ENCODE results near the gene ZNG1C.
"Not testable (repeated sequence)": the region's sequence is repeated elsewhere in the genome, so short reads cannot be mapped to it uniquely, and the experiment has no call there.

ZNG1C gene

DNA sequence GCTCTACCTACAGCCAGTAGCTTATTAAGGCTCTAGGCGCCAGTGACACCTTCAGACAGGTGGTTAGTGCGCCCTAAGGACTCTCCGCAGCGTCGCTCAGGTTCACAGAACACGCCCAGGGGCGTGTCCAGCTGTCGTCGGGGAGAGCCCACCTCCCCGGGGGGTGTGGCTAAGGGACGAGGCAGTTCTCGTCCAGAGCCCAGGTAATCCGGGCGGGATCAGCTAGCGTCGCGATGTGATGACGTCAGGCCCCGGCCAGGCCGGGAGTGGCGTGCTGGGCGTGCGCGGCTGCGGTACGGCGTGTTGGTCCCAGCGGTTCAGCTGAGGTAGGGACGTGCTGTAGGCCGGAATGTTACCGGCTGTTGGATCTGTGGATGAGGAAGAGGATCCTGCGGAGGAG is at the start of gene ZNG1C:
Gene ZNG1C, plus strand, starts transcription at position 301 of the 400 bp plus-strand sequence. Its CDS starts 49 bp downstream, at position 350.
- not testable (repeated sequence) for ATAC-seq

DNA sequence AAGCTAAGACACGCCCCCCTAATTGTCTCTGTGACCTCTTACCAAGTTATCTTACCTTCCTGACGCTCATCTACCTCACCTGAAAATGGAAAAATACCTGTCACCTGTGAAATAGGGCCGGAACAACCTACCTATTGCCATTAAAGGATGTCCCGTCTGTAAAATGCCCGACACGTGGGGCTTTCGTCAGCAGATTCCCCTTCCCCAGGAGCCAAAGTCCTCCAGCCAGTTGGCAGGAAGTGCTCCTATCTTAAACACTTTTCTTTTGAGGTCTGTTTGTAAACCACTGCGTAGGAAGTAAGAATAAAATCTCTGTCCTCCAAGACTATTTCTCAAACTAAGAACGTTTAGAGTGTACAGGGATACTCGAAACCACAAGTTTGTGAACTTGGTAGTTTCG is 654 bp downstream of the ZNG1C start:
- ATAC-seq: not testable (repeated sequence)

DNA sequence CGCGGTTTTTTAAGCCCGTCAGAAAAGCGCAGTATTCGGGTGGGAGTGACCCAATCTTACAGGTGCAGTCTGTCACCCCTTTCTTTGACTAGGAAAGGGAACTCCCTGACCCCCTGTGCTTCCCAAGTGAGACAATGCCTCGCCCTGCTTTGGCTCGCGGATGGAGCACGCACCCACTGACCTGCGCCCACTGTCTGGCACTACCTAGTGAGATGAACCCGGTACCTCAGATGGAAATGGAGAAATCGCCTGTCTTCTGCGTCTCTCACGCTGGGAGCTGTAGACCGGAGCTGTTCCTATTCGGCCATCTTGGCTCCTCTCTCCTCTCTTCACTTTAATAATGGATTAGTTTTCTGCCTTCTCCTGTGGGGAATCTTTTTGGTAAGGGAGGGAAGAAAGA is 39.3 kb downstream of the ZNG1C start:
- not testable (repeated sequence) for ATAC-seq

DNA sequence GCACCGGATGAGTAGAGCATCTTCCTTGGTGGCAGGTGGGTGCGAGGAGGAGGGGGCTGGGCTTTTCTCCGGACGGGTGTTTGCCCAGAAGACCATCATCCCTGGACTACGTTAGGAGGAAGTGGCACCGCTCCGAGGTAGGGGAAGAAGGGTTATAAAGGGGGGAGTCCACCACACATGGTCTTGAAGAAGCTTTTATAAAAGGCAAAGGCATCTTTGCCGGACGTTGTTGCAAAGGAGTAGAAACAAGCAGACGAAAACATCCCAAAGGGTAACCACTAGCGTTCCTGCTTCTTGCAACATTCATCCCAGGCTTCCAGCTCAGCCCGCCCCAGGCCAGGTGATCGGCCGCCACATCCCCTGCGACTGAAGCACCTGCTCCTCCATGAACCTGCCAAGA is 60.8 kb downstream of the ZNG1C start, which contains the start of gene FOXD4L3:
Gene FOXD4L3, plus strand, starts transcription at position 301 of the 400 bp plus-strand sequence. Its CDS starts 85 bp downstream, at position 386.
- ATAC-seq: not testable (repeated sequence)

DNA sequence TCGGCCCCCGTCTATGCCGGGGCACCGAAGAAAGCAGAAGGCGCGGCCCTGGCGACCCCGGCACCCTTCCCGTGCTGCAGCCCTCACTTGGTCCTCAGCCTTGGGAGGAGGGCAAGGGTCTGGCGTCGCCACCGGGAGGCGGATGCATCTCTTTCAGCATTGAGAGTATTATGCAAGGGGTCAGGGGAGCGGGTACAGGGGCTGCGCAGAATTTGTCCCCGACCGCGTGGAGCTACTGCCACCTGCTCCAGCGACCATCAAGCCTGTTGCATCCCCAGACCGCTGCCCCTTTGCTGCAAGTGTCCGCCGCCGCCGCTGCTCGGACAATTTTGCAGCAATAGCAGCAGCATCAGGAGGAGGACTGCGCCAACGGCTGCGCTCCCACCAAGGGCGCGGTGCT is 62.0 kb downstream of the ZNG1C start:
- not testable (repeated sequence) for ATAC-seq

DNA sequence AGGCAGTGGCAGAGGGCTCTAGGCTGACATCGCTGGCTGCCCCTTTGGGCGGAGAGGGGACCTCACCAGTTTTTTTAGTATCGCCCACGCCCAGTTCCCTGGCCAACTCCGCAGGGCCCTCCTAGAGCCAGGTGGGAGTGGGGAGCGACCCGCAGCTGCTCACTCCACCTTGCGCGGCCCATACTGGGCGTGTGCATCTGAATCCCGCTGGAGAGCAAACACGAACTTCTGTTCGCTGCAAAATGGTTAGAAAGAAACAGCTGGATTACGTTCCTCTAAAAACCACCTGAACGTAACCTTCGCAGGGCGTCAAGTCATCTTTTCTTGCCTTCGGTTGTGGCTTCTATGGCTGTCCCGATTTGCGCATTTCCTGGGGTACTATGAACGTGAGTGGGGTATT is 62.4 kb downstream of the ZNG1C start:
- ATAC-seq: not testable (repeated sequence)

DNA sequence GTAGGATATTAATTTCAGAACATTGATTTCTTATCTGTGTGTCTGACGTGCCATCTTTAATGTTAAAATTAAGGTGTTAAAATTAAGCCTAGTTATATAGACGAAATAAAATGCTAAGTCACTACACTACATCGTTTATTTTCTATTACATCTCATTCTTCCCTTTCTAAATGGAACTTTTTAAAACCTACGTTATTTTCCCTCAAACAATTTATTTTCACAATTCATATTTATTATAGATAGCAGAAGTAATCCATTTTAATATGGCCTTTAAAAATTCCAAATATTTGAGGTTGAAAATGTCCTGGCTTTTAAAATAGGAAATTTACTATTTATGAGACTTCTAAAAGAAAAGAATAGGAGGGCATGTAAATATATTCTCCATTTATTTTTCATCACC is 63.0 kb downstream of the ZNG1C start:
- not testable (repeated sequence) for ATAC-seq

DNA sequence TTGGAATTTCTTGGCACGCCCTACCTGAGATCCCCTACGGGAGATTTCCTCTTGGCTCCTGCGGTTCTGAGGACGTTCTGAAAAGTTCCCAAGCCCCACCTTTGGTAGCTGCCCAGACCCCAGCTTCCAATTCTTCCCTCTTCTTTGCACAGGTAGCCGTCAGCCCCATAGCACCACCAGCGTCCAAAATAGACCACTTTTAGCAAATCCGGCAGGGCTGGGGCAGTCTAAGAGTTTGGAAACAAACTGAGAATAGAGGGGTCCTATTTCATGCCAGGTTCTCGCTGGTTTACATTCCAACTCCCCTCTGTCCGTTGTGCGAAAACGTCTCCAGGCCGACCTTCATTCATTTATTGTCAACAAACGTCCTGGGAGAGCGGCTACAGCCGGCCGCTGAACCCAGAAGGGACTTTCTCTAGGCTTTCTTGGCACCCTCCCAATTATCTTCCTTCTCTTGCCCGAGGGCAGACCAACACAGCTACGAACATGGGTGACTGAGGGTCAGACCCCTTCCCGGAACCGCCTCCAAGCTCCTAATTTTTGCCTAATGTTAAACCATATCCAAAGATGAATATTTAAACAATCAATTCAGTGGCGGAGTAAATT is 64.0 kb downstream of the ZNG1C start:
- peak; percentile 18 for ATAC-seq

DNA sequence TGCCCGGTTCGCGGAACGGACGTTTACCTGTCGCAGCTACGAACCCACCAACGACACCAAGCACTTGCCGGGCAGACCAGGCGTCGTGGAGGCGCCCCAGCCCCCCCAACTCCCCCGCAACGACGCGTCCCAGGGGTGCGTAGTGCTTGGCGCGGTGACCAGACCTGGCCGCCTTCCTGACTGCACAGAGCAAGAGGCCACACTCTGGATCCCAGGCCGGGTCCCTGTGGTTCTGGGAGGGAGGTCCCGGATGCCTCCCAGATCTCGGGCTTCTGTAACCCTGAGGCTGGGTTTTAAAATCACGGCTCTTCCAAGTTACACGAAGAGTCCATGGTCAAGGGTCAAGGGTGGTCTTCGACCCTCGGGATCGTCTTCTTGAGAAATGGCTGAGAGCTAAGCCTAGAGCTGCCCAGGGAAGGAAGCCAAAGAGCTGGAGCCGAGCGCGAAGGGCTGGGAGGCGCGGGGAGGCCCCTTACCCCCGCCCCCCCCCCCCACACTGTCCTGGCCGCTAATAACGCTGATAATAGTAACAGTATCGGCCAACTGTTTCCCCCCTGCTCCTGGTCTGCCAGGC is 64.7 kb downstream of the ZNG1C start:
- peak; percentile 41 for ATAC-seq

DNA sequence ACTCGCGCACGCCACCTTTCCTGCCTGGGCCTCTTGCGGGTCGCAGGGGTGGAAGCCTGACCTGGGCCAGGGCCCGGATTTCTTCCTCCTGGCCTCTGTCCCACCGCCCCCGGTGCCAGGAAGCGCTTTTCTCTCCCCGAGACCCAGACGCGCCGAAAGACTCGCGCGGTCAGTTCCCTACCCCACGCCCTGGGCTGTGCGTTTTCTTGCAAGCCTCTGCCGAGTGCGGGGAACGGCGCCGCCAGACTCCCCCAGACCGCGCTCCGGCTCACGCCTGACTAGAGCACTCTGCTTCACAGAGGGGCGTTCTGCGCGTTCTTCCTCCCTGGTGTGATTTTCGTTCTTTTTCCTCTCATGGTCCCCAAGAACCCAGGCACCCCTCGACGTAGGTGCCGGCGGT is 65.3 kb downstream of the ZNG1C start:
- ATAC-seq: peak; percentile 72

DNA sequence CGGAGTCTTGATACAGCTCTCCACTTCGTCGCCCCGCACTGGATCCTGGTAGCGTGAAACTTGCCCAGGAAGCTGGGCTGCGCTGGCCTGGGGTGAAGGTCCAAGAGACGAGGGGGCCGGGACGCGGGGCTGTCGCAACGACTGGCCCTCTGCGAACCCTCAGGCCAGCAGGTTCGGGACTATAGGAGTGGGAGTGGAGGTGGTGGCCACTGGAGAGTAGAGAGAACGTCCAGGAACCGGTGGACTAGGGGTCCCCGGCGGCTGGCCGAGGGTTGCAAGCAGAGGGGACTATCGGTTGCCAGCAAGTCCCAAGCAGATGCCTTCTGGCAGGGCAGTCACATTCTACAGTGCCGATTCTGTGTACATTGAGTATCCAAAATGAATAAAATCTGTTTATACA is 65.9 kb downstream of the ZNG1C start:
- ATAC-seq: peak; percentile 50

DNA sequence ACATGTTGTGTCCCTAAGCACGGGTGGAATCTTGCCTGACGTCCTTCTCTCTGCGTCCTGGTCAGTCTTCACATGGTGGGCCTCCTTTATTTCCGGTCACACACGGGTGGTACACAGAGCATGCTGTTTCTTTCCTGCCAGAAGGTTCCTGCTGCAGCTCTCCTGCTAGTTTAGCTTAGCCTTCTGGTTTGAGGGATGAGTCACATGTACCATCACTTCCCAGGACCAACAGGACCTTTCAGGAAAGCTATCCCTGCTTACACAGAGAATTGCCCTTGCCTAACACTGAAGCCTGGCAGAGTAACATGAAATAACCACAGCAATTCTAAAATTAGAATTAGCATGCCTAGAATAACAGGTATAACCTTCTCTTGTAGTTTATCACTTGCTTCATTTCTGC is 69.4 kb downstream of the ZNG1C start:
- not testable (repeated sequence) for ATAC-seq

DNA sequence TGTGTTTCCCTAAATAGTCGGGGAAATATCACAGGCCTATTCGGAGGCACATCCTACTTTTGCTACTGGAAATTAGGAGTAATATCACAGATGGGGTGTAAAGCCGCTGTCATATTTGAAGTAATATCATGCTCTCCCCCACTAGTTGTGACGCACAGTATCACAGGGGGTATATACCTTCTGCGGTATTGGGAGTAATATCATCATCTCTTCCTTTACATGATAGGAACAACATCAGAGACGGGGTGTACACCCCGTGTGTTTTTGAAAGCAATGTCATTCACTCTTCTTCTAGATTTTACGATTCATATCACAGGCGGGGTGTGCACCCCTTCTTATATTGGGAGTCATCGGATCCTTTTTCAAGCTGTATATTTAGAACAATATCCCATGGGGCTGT is 76.4 kb downstream of the ZNG1C start:
- ATAC-seq: peak; percentile 40; the same call in 2 of the 3 replicates

DNA sequence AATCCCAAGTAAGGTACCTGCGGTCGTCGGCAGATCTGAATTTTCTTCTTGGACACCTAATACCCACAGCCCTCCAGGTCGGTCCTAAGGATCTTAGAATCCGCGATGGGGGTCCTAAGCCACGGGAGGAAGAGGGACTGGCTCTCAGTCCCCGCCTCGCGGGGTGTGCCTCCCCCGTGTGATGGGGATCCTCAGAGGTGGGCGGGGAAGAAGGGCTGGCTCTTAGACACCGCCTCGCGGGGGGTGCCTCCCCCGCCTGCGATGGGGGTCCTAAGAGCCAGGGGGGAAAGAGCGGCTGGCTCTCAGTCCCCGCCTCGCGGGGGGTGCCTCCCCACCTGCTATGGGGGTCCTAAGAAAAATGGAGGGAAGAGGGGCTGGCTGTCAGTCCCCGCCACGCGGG is 82.0 kb downstream of the ZNG1C start:
- not testable (repeated sequence) for ATAC-seq

DNA sequence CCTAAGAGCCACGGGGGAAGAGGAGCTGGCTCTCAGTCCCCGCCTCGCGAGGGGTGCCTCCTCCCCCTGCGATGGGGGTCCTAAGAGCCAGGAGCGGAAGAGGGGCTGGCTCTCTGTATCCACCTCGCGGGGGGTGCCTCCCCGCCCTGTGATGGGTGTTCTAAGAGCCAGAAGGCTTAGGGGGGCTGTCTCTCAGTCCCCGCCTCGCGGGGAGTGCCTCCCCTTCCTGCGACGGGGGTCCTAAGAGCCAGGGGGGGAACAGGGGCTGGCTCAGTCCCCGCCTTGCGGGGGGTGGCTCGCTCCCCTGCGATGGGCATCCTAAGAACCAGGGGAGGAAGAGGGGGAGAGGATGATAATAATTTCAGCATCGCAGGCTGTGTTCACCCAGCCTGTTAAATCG is 82.7 kb downstream of the ZNG1C start:
- ATAC-seq: not testable (repeated sequence)

DNA sequence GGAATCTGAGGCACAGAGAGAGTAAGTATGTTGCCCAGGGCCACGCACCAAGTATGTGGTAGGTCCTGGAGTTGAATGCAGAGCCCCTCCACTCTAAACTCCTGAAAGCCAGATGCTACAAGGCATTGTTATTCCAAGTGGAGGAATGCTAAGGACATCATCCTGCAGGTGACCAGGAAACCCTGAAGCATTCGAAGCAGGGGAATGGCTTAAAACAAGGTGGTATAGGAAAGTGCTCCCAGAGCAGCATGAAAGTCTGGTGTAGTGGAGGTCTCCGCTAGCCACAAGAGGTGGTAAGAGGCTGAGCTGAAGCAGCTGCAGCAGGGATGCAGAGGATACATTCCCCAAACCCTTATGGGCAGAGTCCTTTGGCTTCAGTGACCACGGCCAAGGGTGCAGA is 87.3 kb downstream of the ZNG1C start:
- not testable (repeated sequence) for ATAC-seq

DNA sequence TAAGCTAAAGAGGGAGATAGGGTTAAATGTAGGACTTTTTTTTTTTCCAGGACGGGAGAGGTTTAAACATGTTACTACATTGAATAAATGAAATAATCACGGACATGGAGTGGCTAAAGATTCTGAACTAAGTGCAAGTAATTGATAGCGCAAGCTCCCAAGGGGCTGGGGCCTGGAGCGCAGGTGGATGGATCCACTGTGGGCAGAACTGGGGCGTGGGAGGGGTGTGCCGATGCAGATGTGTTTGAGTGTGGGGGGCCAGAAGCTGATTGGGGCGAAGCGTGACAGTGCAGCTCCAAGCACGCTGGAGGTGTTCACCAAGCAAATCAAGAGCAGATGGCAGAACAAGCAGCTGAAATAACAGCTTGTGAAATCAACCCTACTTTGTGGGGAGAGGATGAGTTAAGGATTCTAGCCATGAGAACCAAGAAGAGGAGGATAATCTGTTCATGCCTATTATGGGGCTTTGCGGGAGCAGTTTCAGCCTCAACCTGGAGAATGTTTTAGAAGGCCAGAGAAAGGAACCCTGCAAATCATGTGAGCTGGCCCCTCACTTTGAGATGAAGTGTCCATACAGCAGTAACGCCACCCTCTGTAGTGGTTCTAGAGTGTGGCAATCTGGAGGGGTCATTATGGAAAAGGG is 88.9 kb downstream of the ZNG1C start:
- not testable (repeated sequence) for ATAC-seq

DNA sequence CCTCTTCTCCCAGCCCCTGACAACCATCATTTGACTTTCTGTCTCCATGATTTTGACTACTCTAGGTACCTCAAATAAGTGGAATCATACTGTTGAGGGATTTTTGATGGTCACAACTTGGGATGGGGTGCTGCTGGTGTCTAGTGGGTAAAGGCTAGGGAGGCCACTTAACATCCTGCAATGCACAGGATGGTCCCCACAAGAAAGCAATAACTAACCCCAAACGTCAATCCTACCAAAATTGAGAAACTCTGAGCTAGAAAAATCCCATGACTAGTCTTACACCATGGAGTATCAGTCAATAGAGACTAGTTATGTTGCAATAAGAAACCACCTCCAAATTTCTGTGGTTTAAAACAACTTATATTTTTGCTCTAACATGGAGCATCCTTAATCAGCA is 90.3 kb downstream of the ZNG1C start:
- ATAC-seq: not testable (repeated sequence)

DNA sequence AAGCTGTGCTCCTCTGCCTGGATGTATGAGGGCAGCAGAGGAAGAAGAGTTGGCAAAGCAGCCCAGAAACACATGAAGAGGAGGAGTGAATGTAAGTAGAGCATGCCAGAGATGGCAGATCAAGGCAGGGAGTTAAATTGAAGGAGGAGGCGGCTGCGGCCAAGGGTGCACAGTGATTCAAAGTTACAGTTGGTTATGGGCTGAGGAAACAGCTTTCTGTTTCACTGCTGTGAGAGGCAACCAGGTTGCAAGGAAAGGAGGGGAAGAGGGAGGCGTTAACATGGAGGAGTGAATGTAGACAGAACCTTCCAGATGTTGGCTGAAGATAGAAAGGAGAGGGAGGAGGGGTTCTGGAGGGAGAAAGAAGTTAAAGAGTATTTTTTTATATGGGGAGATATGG is 94.2 kb downstream of the ZNG1C start:
- not testable (repeated sequence) for ATAC-seq

DNA sequence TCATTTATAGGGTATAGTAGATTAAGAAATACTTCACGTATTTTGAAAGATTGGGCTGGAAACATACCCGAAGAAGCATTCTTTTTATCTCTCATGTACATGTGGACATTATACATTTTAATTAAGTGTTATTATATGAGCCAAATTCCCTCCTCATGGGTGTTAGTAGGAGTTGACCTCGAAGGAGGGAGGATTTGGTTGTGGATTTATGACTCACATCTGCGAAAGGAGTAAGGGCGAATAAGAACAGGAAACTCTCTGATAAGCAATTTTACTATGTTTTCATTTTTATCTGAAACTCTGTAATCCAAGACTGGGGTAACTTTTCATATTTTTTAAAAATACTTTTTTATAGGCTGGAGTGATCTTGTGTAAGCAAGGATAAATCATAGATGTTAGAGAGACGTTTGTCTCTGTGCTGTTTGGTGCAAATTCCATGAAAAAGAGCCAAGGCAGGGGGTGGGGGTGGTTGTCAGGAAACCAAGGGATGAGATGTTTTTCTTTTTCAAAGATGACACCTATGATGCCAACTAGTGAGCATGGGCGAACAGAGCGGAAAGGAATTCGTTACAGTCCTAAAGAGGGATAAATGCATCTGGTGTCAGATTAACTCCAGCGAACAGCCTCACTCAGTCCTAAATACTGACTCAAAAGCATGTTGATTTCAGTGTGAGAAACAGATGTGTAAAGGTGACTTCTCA is 95.0 kb downstream of the ZNG1C start:
- ATAC-seq: not testable (repeated sequence)

DNA sequence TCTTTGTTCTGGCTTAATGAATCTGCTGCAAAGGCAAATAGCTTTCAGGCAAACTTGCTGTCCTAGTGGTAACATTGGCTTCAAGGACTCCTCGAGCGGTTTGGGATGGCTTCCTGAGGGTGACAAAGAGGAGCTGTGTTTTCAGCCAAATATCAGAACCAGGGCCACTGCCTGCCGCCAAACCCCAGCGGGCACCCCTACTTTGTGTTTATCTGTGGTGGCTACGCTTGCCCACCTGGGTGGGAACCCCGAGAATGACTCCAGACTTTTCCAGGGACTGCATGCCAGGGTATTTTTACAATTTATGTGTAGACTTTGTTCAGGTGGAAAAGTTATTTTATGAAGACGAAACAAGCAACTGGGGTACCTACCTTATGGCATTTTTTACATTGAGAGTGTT is 96.2 kb downstream of the ZNG1C start:
- ATAC-seq: not testable (repeated sequence)

DNA sequence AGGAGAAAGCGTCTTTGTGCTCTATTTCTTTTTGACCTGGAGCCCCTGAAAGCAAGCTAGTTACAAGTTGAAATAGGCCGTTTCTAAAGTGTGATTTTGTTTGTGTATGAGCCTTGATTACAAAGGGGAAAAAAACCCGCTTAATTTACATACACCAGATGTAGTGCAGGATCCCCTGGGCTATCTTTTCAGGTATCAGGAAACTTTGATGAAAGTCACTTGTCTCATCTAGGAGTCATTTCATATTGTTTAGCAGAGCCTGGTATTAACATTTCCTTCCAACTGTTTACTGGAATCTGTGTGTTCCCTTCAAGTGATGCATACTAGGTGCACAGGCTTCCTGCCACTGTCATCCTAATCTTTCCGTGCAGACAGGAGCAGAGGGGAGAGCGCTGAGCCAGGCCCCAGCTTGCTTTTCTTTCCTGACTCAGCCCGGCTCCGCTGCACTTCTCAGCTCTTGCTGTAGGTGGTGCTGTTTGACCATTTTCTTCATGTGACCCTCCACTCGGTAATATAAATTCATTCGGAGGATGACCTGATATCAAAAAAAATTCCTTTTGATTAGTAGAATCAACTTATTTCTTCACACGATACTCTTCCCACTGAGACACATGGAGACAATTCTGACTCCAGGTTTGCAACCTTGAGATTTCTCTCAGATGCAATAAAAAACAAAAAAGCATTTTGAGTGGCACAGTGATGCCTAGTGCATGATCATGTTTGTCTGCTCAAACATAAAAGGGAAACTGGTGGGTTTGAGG is 100.7 kb downstream of the ZNG1C start:
- ATAC-seq: peak; percentile 99

DNA sequence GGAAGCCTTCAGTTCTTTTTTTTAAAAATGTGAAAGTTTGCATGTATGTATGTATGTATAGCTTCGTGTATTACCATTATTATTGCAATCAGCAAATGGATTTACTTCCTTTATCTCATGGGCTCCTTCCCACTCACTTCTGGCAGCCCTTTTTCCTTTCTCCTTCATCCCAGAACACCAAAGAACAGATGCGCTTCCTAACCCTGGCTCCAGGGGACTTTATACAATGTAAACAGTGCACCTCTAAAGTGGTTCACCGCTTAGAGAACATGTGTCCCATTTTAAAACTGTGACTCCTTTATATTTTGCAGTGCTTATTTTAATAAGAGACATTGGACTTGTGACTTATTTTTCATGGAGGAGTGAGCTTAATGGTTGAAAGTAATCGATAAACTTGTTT is 101.5 kb downstream of the ZNG1C start:
- not testable (repeated sequence) for ATAC-seq
